ENCODE measurements around the gene TECR. TPM values are rescaled to one million over a fixed set of nuclear protein-coding genes. Genes with fewer than 3 reads are reported as not detected.

TECR gene
- total and polyA plus RNA-seq, 9 of the 15 experiments (the other 6 are each of a cell fraction or from before 2014, with no cell fraction given): 29.3 to 211 (median 81.4) TPM

DNA sequence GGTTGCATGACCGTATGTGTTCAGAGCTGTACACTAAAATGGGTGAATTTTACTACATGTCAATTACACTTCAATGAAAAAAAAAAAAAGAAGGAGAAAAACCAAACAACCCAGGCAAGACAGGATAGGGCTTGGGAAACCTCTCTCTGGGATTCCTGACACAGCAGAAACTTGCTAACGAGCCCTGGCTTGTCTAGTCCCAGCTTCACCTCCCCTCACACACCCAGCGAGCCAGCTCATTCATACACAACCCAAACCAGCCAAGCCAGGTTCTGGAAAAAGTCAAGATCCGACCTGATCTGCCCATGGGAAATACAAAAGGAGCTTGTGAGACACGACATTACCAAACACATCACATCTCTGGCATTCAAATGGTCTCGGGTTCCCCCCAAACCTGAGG, 3.7 kb upstream of the TECR start:
- Histone ChIP-seq H3K4me2 (ENCODE audit: insufficient read depth, low read length) (peak overlapping the region; percentile 26), H3K9me3 (replicated peaks; ENCODE audit: control insufficient read depth, insufficient read depth, low read depth, low read length) (no peaks in the 10 kb centered on the region), H2AFZ (ENCODE audit: low read depth, low read length) (peak overlapping the region; percentile 64), H4K20me1 (replicated peaks; ENCODE audit: control insufficient read depth, insufficient read depth, low read length) (peaks cover 5% of the 10 kb centered on the region; the same call in 1 of the 2 replicates), H3K79me2 (ENCODE audit: control insufficient read depth, insufficient read depth, low read length) (peaks cover 13% of the 10 kb centered on the region), H3K27ac (ENCODE audit: extremely low read depth, low read depth, low read length) (peak overlapping the region; percentile 11; the same call in 1 of the 3 replicates), H3K36me3 (ENCODE audit: control insufficient read depth, insufficient read depth, low read length) (peaks cover 3% of the 10 kb centered on the region; the same call in 2 of the 3 replicates), H3K27me3 (ENCODE audit: control insufficient read depth in 2 of 2, insufficient read depth in 2 of 2, low read length in 2 of 2) (no peaks in the 10 kb centered on the region), H3K9ac (ENCODE audit: insufficient read depth in 1 of 2, low read depth in 2 of 2, low read length in 2 of 2) (peak overlapping the region in 1 of 2 experiments; percentile 32; a peak in 1 of 4 replicates), H3K4me3 (no peak overlapping the region), H3K4me1 (replicated peaks in 1 of 2; ENCODE audit: control insufficient read depth in 2 of 2, insufficient read depth in 2 of 2, low read length in 2 of 2) (peaks cover 22 to 46% of the 10 kb centered on the region in 2 experiments; a peak in 4 of 5 replicates), H3K9me1 (ENCODE audit: control insufficient read depth, insufficient read depth, low read length) (no peaks in the 10 kb centered on the region)
- BruUV-seq (replicated peaks): no TSS peak
- ChIA-PET CTCF (ENCODE audit: low intra/inter-chr PET ratio) (no interaction called here), POLR2A (interaction anchor here (0.9 to 1.4 kb wide), 4 partner anchors 9 to 19 kb away, joined by 3 to 6 read pairs (median 4); no protein-coding TSS in a partner anchor)
- TF ChIP-seq BRCA1 (IDR thresholded peaks at IDR 0.05) (no peak), BRCA1 (CRISPR knock-in tag; IDR thresholded peaks at IDR 0.05) (no peak), MAFF (IDR thresholded peaks at IDR 0.05; ENCODE audit: low read length) (peak; percentile 17; the same call in 1 of the 2 replicates), ZNF316 (IDR thresholded peaks at IDR 0.05) (peak; percentile 82), C11orf30 (IDR thresholded peaks at IDR 0.05; ENCODE audit: low read depth) (peak; percentile 60), MAFG (tag; conservative IDR thresholded peaks at IDR 0.05) (peak; percentile 60)
- ATAC-seq (no peak), FAIRE-seq (no peak), DNase-seq (ENCODE audit: extremely low read depth in 1 of 4, low spot score in 3 of 4) (no peak)
- intact Hi-C loops (cut with micrococcal nuclease): no loop called here
- in situ Hi-C loops (cut with MboI): no loop called here
- 34% methylated on average over 6 of the region's 6 CpGs for WGBS (ENCODE audit: insufficient coverage, low coverage, missing lambda C conversion rate)

DNA sequence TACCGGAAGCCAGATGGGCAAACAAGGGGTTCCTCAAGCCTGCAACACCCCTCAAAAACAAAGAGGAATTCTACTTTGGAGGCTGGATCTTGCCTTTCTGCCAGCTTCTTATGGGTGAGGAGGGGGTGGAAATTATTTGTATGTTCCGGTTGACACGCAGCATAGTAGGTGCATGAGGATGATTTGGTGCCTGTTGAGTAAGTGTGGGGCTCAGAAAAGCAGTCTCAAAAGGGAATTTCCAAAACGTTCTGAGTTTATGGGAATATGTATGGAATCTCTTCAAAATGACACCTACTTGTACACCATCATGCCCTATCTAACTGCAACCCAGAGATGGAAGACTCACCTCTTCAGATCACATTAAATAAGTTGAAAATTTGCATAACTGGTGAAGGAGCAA, 3.0 kb upstream of the TECR start:
- POLR2A ChIA-PET: interaction anchor here (0.9 to 1.8 kb wide), 5 partner anchors 8 to 19 kb away, joined by 3 to 7 read pairs (median 5); partner anchors contain the start of gene DNAJB1
- in situ Hi-C loops (cut with MboI): no loop called here
- Histone ChIP-seq H3K9me1 (ENCODE audit: control insufficient read depth, insufficient read depth, low read length) (no peaks in the 10 kb centered on the region), H2AFZ (ENCODE audit: low read depth, low read length) (no peak overlapping the region), H3K36me3 (ENCODE audit: control insufficient read depth, insufficient read depth, low read length) (peaks cover 3% of the 10 kb centered on the region; the same call in 2 of the 3 replicates), H3K27me3 (ENCODE audit: control insufficient read depth in 2 of 2, insufficient read depth in 2 of 2, low read length in 2 of 2) (no peaks in the 10 kb centered on the region), H4K20me1 (replicated peaks; ENCODE audit: control insufficient read depth, insufficient read depth, low read length) (peaks cover 5% of the 10 kb centered on the region; the same call in 1 of the 2 replicates), H3K9ac (ENCODE audit: insufficient read depth in 1 of 2, low read depth in 2 of 2, low read length in 2 of 2) (peak overlapping the region in 1 of 2 experiments; percentile 32; a peak in 1 of 4 replicates), H3K4me1 (replicated peaks in 1 of 2; ENCODE audit: control insufficient read depth in 2 of 2, insufficient read depth in 2 of 2, low read length in 2 of 2) (peaks cover 23 to 53% of the 10 kb centered on the region in 2 experiments; a peak in 4 of 5 replicates), H3K4me2 (ENCODE audit: insufficient read depth, low read length) (peak overlapping the region; percentile 26; the same call in 1 of the 2 replicates), H3K4me3 (no peak overlapping the region), H3K9me3 (replicated peaks; ENCODE audit: control insufficient read depth, insufficient read depth, low read depth, low read length) (no peaks in the 10 kb centered on the region), H3K27ac (ENCODE audit: extremely low read depth, low read depth, low read length) (0 out of 3 replicates have a peak overlapping the region, but pooled peaks have one; percentile 11), H3K79me2 (ENCODE audit: control insufficient read depth, insufficient read depth, low read length) (peaks cover 20% of the 10 kb centered on the region)
- FAIRE-seq (no peak), DNase-seq (ENCODE audit: extremely low read depth in 1 of 4, low spot score in 3 of 4) (no peak), ATAC-seq (no peak)
- BruUV-seq (replicated peaks): TSS peak; percentile 32
- CTCF ChIA-PET (ENCODE audit: low intra/inter-chr PET ratio): no interaction called here
- intact Hi-C loops (cut with micrococcal nuclease): no loop called here
- 68% methylated on average over 4 of the region's 4 CpGs for WGBS (ENCODE audit: insufficient coverage, low coverage, missing lambda C conversion rate)
- TF ChIP-seq SAFB (IDR thresholded peaks at IDR 0.05; ENCODE audit: borderline replicate concordance, low read depth, low read length): no peak
- no peak for TF ChIP-seq KLF13 (tag; IDR thresholded peaks at IDR 0.05; ENCODE audit: borderline replicate concordance, low read depth)
- TF ChIP-seq RBM25 (IDR thresholded peaks at IDR 0.05; ENCODE audit: low read depth, low read length, severe bottlenecking): no peak
- no peak for TF ChIP-seq NR2C2 (CRISPR knock-in tag; IDR thresholded peaks at IDR 0.05)
- no peak for TF ChIP-seq NR2C2 (tag; IDR thresholded peaks at IDR 0.05)
- TF ChIP-seq ZNF589 (CRISPR knock-in tag; IDR thresholded peaks at IDR 0.05; ENCODE audit: low read depth): no peak
- TF ChIP-seq, protein P1, sequence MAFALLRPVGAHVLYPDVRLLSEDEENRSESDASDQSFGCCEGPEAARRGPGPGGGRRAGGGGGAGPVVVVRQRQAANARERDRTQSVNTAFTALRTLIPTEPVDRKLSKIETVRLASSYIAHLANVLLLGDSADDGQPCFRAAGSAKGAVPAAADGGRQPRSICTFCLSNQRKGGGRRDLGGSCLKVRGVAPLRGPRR (CRISPR knock-in tag; IDR thresholded peaks at IDR 0.05): no peak
